ENCODE results near the gene MS4A4A.

MS4A4A gene

DNA sequence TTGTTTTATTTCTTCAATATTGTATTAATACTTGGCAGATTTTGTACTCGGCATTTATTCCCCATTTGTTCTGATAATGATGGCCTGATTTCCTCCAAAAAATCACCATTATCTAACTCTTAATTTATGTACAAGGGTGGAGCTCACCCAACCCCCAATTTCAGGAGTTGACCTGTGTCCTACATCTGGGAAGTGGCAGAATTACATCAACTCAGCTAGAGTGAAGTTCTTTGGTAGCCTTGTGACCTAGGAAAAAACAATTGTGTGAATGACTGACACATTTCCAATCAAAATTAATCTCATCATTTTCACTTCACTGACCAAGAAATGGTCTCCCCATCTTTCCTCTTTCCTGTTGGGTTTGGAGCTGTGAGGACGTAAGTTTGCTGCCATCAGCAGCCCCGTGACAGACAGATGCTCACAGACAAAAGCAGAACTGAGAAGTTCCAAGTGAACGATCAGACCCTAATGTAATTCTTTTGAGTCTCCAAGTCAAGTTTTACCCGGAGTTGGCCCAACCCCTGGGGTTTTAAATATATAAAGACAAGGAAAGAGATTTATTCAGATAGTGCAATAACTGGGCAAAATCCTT is 30.0 kb downstream of the MS4A4A start:
- POLR2A ChIA-PET = no interaction called here
- TF ChIP-seq, protein P1, sequence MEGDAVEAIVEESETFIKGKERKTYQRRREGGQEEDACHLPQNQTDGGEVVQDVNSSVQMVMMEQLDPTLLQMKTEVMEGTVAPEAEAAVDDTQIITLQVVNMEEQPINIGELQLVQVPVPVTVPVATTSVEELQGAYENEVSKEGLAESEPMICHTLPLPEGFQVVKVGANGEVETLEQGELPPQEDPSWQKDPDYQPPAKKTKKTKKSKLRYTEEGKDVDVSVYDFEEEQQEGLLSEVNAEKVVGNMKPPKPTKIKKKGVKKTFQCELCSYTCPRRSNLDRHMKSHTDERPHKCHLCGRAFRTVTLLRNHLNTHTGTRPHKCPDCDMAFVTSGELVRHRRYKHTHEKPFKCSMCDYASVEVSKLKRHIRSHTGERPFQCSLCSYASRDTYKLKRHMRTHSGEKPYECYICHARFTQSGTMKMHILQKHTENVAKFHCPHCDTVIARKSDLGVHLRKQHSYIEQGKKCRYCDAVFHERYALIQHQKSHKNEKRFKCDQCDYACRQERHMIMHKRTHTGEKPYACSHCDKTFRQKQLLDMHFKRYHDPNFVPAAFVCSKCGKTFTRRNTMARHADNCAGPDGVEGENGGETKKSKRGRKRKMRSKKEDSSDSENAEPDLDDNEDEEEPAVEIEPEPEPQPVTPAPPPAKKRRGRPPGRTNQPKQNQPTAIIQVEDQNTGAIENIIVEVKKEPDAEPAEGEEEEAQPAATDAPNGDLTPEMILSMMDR (IDR thresholded peaks at IDR 0.05; ENCODE audit: insufficient read depth, low read length, missing control alignments) = no peak
- no peak overlapping the region for H3K4me3 ChIP-seq (ENCODE audit: low read depth, low read length)
- DNase-seq (ENCODE audit: low read depth, low spot score) = no peak
- CTCF ChIA-PET = no interaction called here

DNA sequence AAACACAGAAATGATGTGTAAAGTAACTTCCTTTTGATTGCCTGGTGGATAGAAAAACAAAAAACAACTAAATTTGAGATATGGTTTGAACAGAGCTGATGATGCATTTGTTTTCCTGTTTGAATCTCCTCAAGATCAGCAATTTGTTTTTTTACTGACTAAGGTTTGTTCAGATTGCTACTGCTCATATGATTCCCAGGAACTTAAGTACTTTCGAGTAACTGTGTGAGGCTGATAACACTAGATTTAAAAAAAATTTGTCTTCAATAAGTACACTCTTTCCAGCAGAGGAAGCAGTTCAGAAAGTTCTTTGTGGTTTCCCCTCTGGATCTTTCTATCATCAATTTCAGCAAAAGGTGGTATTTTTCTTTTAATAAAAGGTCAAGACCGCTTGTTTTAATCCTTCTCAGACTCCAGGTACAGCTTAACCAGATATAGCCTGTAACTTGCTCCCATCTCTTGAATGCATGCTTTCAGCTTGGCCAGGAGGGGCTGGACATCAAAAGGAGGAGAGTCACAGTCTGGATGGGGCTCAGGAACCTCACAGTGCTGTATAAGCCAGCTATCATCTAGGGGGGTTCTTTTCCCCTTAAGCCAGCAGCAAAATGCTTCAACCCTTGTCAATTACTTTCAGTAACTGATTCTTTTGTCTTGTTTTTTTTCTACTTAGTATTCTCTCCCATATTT is 34.3 kb downstream of the MS4A4A start:
- H3K4me3 ChIP-seq (ENCODE audit: low read depth, low read length) = no peak overlapping the region

DNA sequence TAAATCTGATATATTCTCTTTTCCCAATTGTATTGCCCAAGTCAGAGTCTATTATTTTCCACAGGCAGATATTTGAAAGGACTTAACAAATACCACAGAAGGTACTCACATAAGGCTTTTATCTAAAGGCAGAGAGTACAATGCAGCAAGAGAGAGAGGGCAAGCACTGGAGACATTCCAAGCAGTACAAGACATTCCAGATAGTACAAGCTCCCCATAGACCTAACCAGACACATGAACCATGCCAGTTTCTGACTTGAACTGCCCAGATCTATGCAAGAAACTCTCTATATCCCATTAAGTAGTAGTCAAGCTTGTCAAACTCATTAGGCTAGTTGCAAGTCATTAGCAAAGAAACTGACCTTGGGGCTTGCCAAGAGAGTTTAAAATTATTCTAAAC is 35.4 kb downstream of the MS4A4A start:
- TF ChIP-seq, protein P1 (IDR thresholded peaks at IDR 0.05; ENCODE audit: insufficient read depth, low read length, missing control alignments) = no peak
- CTCF ChIA-PET = no interaction called here

More for the DNA sequence above, 34.3 kb downstream of the MS4A4A start:
- TF ChIP-seq, protein P1 (IDR thresholded peaks at IDR 0.05; ENCODE audit: insufficient read depth, low read length, missing control alignments) = no peak
- POLR2A ChIA-PET = no interaction called here
- CTCF ChIA-PET = no interaction called here
- DNase-seq (ENCODE audit: low read depth, low spot score) = no peak

DNA sequence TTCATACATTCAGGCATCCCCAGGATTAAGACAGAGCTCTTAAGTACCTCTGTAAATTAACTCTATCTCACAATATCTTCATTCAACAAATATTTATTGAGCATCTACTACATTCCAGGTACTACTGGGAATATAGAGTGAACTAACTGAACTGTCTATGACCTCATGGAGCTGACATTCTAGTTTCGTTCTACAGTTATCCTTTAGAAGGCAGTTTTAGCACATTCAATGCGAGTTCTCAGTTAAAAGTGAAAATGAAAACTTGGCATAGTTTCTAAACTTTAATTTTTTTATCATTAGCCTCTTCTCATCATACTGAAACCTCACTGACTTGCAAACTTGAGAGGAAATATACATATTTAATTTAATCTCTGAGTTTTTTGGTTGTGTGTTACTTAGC is 35.9 kb downstream of the MS4A4A start:
- TF ChIP-seq, protein P1 (IDR thresholded peaks at IDR 0.05; ENCODE audit: insufficient read depth, low read length, missing control alignments) = no peak
- DNase-seq (ENCODE audit: low read depth, low spot score) = no peak
- H3K4me3 ChIP-seq (ENCODE audit: low read depth, low read length) = no peak overlapping the region
- POLR2A ChIA-PET = no interaction called here
- CTCF ChIA-PET = no interaction called here

More for the DNA sequence above, 35.4 kb downstream of the MS4A4A start:
- DNase-seq (ENCODE audit: low read depth, low spot score) = no peak
- POLR2A ChIA-PET = no interaction called here
- H3K4me3 ChIP-seq (ENCODE audit: low read depth, low read length) = no peak overlapping the region

DNA sequence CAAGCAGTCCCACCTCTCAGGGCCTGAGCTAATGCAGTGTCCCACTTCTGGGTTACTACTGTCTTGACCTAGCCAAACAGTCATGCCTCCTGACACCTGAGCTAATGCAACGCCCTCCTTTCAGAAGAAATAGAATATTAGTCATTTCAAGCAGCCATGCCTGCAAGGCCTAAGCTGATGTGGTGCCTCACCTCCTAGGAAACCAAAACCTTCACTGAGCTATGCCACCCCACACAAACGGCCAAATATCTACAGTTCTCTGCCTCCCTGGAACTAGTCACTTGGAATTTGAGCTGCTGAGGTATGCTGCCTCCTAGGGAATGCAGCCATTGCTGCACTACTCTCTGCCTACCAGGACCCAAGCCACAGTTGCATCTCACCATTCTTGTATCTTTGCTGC is 38.3 kb downstream of the MS4A4A start:
- POLR2A ChIA-PET = no interaction called here
- CTCF ChIA-PET = no interaction called here
- DNase-seq (ENCODE audit: low read depth, low spot score) = no peak
- TF ChIP-seq, protein P1 (IDR thresholded peaks at IDR 0.05; ENCODE audit: insufficient read depth, low read length, missing control alignments) = no peak
- no peak overlapping the region for H3K4me3 ChIP-seq (ENCODE audit: low read depth, low read length)

DNA sequence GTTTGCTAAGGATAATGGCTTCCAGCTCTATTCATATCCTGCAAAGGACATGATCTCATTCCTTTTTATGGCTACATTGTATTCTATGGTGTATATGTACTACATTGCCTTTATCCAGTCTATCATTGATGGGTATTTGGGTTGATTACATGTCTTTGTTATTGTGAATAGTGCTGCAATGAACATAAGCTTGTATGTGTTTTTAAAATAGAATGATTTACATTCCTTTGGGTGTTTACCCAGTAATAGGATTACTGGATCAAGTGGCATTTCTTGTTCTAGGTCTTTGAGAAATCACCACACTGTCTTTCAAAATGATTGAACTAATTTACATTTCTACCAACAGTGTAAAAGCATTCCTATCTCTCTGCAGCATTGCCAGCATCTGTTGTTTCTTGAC is 40.6 kb downstream of the MS4A4A start:
- POLR2A ChIA-PET = no interaction called here
- no peak overlapping the region for H3K4me3 ChIP-seq (ENCODE audit: low read depth, low read length)
- DNase-seq (ENCODE audit: low read depth, low spot score) = no peak
- TF ChIP-seq, protein P1 (IDR thresholded peaks at IDR 0.05; ENCODE audit: insufficient read depth, low read length, missing control alignments) = no peak
- CTCF ChIA-PET = no interaction called here
